Fibroblast of the aortic adventitia (primary cell): ENCODE data around the gene ABCA4. TPM values are rescaled to one million over a fixed set of nuclear protein-coding genes. Genes with fewer than 3 reads are reported as not detected.

Source experiments
- DNase-seq: peaks from one replicate; pipeline ENCODE4 v3.0.0-alpha.2; 2010; ENCODE audit warnings: low read depth
- H3K4me3 ChIP-seq: 2 replicates; pipeline ENCODE4 v1.5.1; 2011; ENCODE audit warnings: low read depth, mild to moderate bottlenecking, control low read depth, low read length, moderate library complexity
- total RNA-seq: library from RNA; depleted of rRNA; stranded (reverse); fragments of >200 nt; gene quantifications from 2 replicates; pipeline ENCODE4 v1.2.3, GENCODE V29; 2012; ENCODE audit warnings: low replicate concordance
- TF ChIP-seq, protein P1 (sequence below): IDR thresholded peaks from 2 replicates; pipeline ENCODE4 v1.5.1; 2011; ENCODE audit warnings: mild to moderate bottlenecking, low read length, control low read depth, inconsistent platforms; ENCODE audit not compliant: insufficient read depth

Gene ABCA4
- total RNA-seq, 1 donor, result 0.09 TPM

- no peak overlapping the region for H3K4me3 ChIP-seq
- no peak for DNase-seq
- TF ChIP-seq, protein P1, sequence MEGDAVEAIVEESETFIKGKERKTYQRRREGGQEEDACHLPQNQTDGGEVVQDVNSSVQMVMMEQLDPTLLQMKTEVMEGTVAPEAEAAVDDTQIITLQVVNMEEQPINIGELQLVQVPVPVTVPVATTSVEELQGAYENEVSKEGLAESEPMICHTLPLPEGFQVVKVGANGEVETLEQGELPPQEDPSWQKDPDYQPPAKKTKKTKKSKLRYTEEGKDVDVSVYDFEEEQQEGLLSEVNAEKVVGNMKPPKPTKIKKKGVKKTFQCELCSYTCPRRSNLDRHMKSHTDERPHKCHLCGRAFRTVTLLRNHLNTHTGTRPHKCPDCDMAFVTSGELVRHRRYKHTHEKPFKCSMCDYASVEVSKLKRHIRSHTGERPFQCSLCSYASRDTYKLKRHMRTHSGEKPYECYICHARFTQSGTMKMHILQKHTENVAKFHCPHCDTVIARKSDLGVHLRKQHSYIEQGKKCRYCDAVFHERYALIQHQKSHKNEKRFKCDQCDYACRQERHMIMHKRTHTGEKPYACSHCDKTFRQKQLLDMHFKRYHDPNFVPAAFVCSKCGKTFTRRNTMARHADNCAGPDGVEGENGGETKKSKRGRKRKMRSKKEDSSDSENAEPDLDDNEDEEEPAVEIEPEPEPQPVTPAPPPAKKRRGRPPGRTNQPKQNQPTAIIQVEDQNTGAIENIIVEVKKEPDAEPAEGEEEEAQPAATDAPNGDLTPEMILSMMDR, result no peak
Observed at GRCh38 chr1:94031591-94031990, 89.4 kb downstream of the ABCA4 start.

GRCh38 chr1:94031154-94031553, 89.8 kb downstream of the ABCA4 start:
- no peak overlapping the region for H3K4me3 ChIP-seq
- DNase-seq, result no peak
- TF ChIP-seq, protein P1, result no peak

DNA sequence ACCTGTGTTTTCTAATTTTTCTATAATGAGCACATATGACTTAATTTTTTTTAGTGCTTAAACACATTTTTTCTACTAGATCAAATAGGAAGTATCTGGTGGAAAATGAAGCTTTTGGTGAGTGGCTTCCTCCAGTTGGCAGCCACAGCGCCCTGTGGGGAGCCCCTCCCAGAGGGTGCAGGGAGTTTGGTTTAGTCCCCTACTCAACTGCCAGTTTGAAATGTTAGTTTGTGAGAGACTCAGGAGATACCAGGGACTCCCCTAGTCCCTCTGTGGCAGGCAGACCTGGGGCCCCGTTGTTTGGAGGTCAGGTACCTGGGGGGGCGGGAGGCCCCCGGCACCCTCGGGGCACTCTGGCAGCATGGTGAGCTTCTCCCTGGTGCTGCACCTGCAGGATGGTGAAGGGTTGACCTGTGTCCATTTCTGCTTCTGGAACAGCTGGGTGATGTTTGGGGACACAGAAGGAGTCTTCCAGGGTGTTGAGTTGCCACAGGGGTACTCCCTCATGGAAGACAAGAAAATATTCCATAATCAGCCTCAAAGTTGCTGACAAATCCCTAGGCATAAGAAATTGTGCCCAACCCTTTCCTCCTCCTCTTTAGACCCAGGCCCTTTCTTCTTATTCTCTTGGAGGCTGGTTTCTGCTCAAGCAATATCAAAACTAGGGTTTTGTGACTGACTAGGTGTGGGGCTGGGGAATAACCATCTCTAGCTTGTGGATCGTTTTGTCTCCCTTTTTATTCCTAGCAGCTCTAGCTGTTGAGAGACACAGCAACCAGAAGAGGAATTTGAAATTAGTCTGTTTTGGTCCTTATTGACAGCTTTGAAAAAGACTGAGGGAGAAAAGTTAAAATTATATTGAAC, 91.6 kb downstream of the ABCA4 start:
- TF ChIP-seq, protein P1, result no peak
- DNase-seq, result no peak
- no peak overlapping the region for H3K4me3 ChIP-seq

GRCh38 chr1:94027721-94028515, 93.0 kb downstream of the ABCA4 start:
- TF ChIP-seq, protein P1, result no peak
- no peak overlapping the region for H3K4me3 ChIP-seq
- DNase-seq, result no peak

DNA sequence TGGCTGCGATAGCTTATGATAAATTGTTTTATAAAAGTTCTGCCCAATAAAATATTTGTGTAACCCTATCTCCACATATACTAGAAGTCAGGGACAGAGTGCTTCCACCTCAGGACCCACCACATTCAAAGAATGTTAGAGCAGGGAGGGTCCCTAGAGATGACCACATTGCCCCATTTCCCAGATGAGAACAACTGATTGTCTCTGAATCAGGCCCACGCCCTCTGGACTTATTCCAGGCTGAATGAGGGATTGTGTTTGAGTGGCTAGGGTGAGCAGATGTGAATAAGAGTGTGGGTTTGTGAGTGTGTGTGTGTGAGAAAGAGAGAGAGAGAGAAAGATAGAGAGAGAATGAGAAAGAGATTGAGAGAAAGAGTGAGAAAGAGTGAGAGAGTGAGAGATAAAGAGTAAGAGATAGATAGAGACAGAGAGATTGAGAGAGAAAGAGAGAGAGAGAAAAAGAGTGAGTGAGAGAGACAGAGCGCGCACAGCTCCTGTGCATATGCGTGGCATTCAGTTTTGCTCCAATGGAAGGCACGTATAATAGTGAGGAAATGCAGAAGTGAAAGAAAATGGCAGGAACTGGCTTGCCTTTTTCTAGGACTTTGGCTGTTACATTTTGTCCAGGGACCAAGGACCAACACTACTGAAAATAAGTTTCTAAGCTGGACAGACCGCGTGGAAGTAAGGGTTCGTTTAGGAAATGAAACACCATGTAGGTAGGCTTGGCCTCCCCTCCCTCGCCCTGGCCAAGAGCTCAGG, 94.1 kb downstream of the ABCA4 start:
- DNase-seq, result no peak
- TF ChIP-seq, protein P1, result no peak
- no peak overlapping the region for H3K4me3 ChIP-seq
